Measurements from ENCODE around the gene CNGA1. TPM values are rescaled to one million over a fixed set of nuclear protein-coding genes. Genes with fewer than 3 reads are reported as not detected.
A peak's percentile ranks its signal among the peaks of the same experiment; 100 is the strongest.

Gene CNGA1
- total RNA-seq (not detected), polyA plus RNA-seq (not detected)

DNA sequence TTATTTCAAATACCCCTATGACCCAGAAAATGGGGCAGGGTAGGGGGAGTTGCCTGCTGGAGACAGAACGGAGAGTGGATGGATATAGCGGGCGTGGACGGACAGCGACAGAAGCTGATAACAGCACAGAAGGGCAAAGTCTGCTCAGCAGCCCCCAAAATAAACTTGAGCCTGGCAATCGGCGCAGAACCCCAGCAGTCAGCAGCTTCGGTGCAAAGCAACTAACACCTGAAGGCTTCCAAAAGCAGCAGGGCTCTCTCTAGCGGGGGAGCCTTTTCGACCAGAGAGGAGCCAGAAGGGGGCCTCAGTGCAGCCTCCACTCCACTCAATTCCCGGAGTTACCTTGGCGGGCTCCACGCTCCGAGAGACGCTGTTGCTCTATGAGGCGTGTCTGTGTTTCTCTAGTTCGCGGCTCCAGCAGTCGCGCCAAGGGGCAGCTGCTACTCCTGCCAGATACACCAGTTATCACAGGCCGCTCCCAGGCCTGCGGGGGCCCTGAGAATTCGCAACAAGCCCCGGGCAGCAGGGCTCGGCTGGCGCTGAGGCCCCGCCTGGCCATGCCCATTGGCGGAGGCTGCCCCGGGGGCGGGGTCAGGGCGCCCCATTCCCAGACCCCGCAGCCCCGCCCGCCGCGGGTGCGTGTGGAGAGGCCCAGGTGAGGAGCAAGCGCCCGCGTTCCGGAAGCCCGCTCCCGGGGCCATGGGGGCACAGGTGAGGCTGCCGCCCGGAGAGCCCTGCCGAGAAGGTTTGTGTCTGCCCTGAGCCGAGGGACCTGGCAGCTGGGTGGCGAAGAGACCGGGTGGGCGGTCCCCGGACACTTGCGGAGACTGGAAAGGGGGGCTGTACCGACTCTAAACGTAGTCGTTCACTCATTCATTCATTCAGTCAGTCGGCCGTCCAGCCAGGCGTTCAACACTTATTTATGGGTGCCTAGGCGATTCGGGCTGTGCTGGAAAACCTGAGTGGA lies at the start of gene CNGA1, which contains the start of gene NIPAL1:
Gene CNGA1 (minus strand): TSS at position 541 of the 967 bp plus-strand sequence. CDS start 63,992 bp downstream, outside the sequence.
Gene NIPAL1 (plus strand): TSS at position 632 of the 967 bp plus-strand sequence. CDS start 68 bp downstream, at position 700.
- no peak within 1 kb of the TSS for H3K27ac ChIP-seq (ENCODE audit: low read depth, low read length)
- H3K9me3 ChIP-seq (ENCODE audit: control insufficient read depth in 1 of 2, low read length in 2 of 2) = no peaks in the 10 kb centered on the region
- peak within 1 kb of the TSS in 4 of 7 donors; percentile 6 to 75 (median 40) for H3K27ac Mint-ChIP-seq
- DNase-seq = peak; percentile 63 to 71 (median 68)
- peaks cover 16% of the 10 kb centered on the region for H3K4me1 ChIP-seq (ENCODE audit: insufficient read depth, low read length)
- H3K36me3 Mint-ChIP-seq = no peaks in the 10 kb centered on the region
- intact Hi-C loops (cut with micrococcal nuclease) = loop anchor here (1.0 to 5.0 kb wide), 3 partner anchors 71 to 251 kb away; partner anchors contain the start of genes NFXL1 and TEC
- POLR2A ChIA-PET (ENCODE audit: partially characterized antibody) = no interaction called here
- H3K4me3 Mint-ChIP-seq = peak within 1 kb of the TSS; percentile 77 to 92 (median 87)
- CTCF ChIA-PET (ENCODE audit: partially characterized antibody) = interaction anchor here (1.0 to 1.7 kb wide), 2 partner anchors 16 to 18 kb away, joined by 3 to 7 read pairs; no protein-coding TSS in a partner anchor
- peak within 1 kb of the TSS; percentile 50 to 57 for H3K4me3 ChIP-seq (ENCODE audit: low read length in 2 of 2)
- H3K4me1 Mint-ChIP-seq = peaks cover 4 to 12% (median 9%) of the 10 kb centered on the region in 4 donors
- no peaks in the 10 kb centered on the region for H3K36me3 ChIP-seq (ENCODE audit: insufficient read depth, low read length)
- no peaks in the 10 kb centered on the region for H3K27me3 ChIP-seq (ENCODE audit: insufficient read depth, low read length)
- H3K27me3 Mint-ChIP-seq = peaks cover 8 to 16% of the 10 kb centered on the region in 2 donors
- peaks cover 0 to 2% (median 0%) of the 10 kb centered on the region in 8 donors for H3K9me3 Mint-ChIP-seq

DNA sequence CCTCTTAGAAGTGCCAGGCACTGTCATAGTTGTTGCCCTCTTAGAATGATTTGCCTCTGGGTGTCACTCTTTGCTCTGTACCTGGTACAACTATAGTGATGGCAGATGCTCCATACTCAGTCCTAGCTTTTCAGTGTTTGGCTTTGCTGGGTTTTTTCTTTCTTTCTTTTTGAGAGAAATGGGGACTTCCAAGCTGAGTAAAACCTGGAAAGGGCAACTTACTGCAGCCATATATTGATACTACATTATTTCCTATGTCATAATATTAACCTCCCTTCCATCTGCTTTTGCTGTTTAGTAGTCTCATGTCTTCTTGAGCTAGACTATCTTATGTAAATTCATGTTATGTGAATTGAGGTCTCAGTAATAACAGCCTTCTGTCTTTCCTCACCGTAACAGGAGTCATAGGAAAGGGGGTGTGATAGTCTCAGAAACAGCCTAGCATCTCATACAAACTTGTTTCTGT lies 49.1 kb upstream of the CNGA1 start:
- POLR2A ChIA-PET (ENCODE audit: partially characterized antibody) = no interaction called here
- Mint-ChIP-seq H3K27ac (peak overlapping the region in 1 of 7 donors; percentile 22), H3K9me3 (peaks cover 0 to 21% (median 11%) of the 10 kb centered on the region in 8 donors), H3K27me3 (no peaks in the 10 kb centered on the region), H3K4me3 (no peak overlapping the region), H3K4me1 (peaks cover 1 to 12% (median 3%) of the 10 kb centered on the region in 4 donors), H3K36me3 (peaks cover 43 to 77% of the 10 kb centered on the region in 2 donors)
- no peak overlapping the region for H3K4me3 ChIP-seq (ENCODE audit: low read length in 2 of 2)
- CTCF ChIA-PET (ENCODE audit: partially characterized antibody) = interaction anchor here (1.1 to 1.6 kb wide), 3 partner anchors 15 to 33 kb away, joined by 3 to 4 read pairs (median 4); no protein-coding TSS in a partner anchor
- no peak overlapping the region for H3K27ac ChIP-seq (ENCODE audit: low read depth, low read length)
- H3K9me3 ChIP-seq (ENCODE audit: control insufficient read depth in 1 of 2, low read length in 2 of 2) = no peaks in the 10 kb centered on the region
- intact Hi-C loops (cut with micrococcal nuclease) = loop anchor here (2.0 kb wide), 1 partner anchor 23 kb away; no protein-coding TSS in a partner anchor
- no peak for DNase-seq
- H3K4me1 ChIP-seq (ENCODE audit: insufficient read depth, low read length) = no peaks in the 10 kb centered on the region
- peaks cover 21% of the 10 kb centered on the region for H3K36me3 ChIP-seq (ENCODE audit: insufficient read depth, low read length)
- H3K27me3 ChIP-seq (ENCODE audit: insufficient read depth, low read length) = no peaks in the 10 kb centered on the region

GRCh38 chr4:48064349-48064748 lies 47.9 kb upstream of the CNGA1 start:
- no peak overlapping the region for H3K4me3 ChIP-seq (ENCODE audit: low read length in 2 of 2)
- peaks cover 2 to 25% (median 5%) of the 10 kb centered on the region in 4 donors for H3K4me1 Mint-ChIP-seq
- H3K4me3 Mint-ChIP-seq = no peak overlapping the region
- ChIA-PET CTCF (ENCODE audit: partially characterized antibody) (interaction anchor here (1.6 kb wide), 1 partner anchor 19 kb away, joined by 4 read pairs; no protein-coding TSS in a partner anchor), POLR2A (ENCODE audit: partially characterized antibody) (no interaction called here)
- H3K9me3 Mint-ChIP-seq = peaks cover 0 to 31% (median 17%) of the 10 kb centered on the region in 8 donors
- H3K36me3 Mint-ChIP-seq = peaks cover 34 to 69% of the 10 kb centered on the region in 2 donors
- no peak for DNase-seq
- H3K27me3 ChIP-seq (ENCODE audit: insufficient read depth, low read length) = no peaks in the 10 kb centered on the region
- intact Hi-C loops (cut with micrococcal nuclease) = loop anchor here (2.0 kb wide), 1 partner anchor 22 kb away; no protein-coding TSS in a partner anchor
- no peak overlapping the region for H3K27ac ChIP-seq (ENCODE audit: low read depth, low read length)
- H3K27me3 Mint-ChIP-seq = no peaks in the 10 kb centered on the region
- no peaks in the 10 kb centered on the region for H3K4me1 ChIP-seq (ENCODE audit: insufficient read depth, low read length)
- H3K27ac Mint-ChIP-seq = peak overlapping the region in 1 of 7 donors; percentile 23
- no peaks in the 10 kb centered on the region for H3K9me3 ChIP-seq (ENCODE audit: control insufficient read depth in 1 of 2, low read length in 2 of 2)
- peaks cover 16% of the 10 kb centered on the region for H3K36me3 ChIP-seq (ENCODE audit: insufficient read depth, low read length)

DNA sequence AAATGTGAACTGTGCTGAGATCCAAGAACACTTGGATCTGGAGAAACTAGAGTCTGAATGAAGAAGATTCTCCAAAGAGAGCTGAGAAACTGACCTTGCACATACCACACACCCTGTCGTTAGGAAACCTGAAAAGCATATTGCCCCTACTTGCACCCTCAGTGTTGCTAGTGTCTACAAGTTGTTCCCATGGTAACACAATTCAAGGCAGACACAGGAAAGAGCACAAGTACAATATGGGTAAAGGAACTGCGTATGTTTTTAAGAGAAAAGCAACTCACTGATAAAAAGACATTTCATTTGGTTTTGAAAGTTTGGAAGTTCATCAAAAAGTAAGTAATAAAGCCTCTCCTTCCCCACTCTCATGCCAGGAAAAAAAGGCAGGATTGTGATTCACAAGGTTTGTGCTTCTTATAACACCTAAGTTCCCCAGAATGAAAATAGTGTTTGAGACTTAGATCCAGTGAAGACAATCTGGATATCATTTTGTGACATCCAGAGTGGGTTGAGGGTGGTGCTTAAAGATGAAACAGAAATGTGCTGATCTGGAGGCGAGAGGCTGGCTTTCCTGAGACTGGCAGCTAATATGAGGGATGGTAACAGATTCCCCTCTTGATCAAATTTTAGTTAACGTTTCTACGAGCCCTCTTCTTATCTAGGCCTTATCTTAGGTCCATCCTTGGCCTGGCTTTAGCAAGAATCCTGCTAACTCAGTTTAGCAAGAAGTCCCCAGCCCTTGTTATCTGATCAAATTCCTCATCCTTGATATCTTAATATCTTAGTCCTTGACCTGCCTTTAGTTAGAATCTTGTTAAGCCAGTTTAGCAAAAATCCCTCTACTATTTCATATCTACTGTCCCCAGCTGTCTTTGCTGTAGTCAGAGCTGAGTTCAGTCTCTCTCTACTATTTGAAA lies 42.4 kb upstream of the CNGA1 start:
- Histone ChIP-seq H3K36me3 (ENCODE audit: insufficient read depth, low read length) (no peaks in the 10 kb centered on the region), H3K4me3 (ENCODE audit: low read length in 2 of 2) (no peak overlapping the region), H3K4me1 (ENCODE audit: insufficient read depth, low read length) (no peaks in the 10 kb centered on the region), H3K9me3 (ENCODE audit: control insufficient read depth in 1 of 2, low read length in 2 of 2) (no peaks in the 10 kb centered on the region), H3K27me3 (ENCODE audit: insufficient read depth, low read length) (no peaks in the 10 kb centered on the region), H3K27ac (ENCODE audit: low read depth, low read length) (no peak overlapping the region)
- peak in 3 of 5 donors; percentile 16 to 35 (median 33) for DNase-seq
- Mint-ChIP-seq H3K36me3 (peaks cover 5 to 20% of the 10 kb centered on the region in 2 donors), H3K4me1 (peaks cover 11 to 24% (median 13%) of the 10 kb centered on the region in 4 donors), H3K27me3 (no peaks in the 10 kb centered on the region), H3K4me3 (peak overlapping the region in 1 of 8 donors; percentile 0), H3K9me3 (peaks cover 0 to 34% (median 18%) of the 10 kb centered on the region in 8 donors), H3K27ac (peak overlapping the region in 4 of 7 donors; percentile 7 to 92 (median 66))
- intact Hi-C loops (cut with micrococcal nuclease) = no loop called here
- CTCF ChIA-PET (ENCODE audit: partially characterized antibody) = no interaction called here
- POLR2A ChIA-PET (ENCODE audit: partially characterized antibody) = no interaction called here

- Mint-ChIP-seq H3K27ac (no peak overlapping the region), H3K4me1 (peaks cover 16 to 31% (median 23%) of the 10 kb centered on the region in 4 donors), H3K4me3 (no peak overlapping the region), H3K27me3 (peaks cover under 1 to 3% of the 10 kb centered on the region in 2 donors), H3K9me3 (peaks cover 0 to 2% (median 0%) of the 10 kb centered on the region in 8 donors), H3K36me3 (no peaks in the 10 kb centered on the region)
- intact Hi-C loops (cut with micrococcal nuclease) = no loop called here
- Histone ChIP-seq H3K4me3 (ENCODE audit: low read length in 2 of 2) (no peak overlapping the region), H3K4me1 (ENCODE audit: insufficient read depth, low read length) (peaks cover 23% of the 10 kb centered on the region), H3K9me3 (ENCODE audit: control insufficient read depth in 1 of 2, low read length in 2 of 2) (no peaks in the 10 kb centered on the region), H3K27ac (ENCODE audit: low read depth, low read length) (no peak overlapping the region), H3K36me3 (ENCODE audit: insufficient read depth, low read length) (no peaks in the 10 kb centered on the region), H3K27me3 (ENCODE audit: insufficient read depth, low read length) (no peaks in the 10 kb centered on the region)
- ChIA-PET POLR2A (ENCODE audit: partially characterized antibody) (no interaction called here), CTCF (ENCODE audit: partially characterized antibody) (interaction anchor here (1.1 to 11.0 kb wide), 3 partner anchors 15 to 58 kb away, joined by 4 to 140 read pairs (median 5); no protein-coding TSS in a partner anchor)
- DNase-seq = no peak
These were observed 34.6 kb upstream of the CNGA1 start for GRCh38 chr4:48051078-48051477.

DNA sequence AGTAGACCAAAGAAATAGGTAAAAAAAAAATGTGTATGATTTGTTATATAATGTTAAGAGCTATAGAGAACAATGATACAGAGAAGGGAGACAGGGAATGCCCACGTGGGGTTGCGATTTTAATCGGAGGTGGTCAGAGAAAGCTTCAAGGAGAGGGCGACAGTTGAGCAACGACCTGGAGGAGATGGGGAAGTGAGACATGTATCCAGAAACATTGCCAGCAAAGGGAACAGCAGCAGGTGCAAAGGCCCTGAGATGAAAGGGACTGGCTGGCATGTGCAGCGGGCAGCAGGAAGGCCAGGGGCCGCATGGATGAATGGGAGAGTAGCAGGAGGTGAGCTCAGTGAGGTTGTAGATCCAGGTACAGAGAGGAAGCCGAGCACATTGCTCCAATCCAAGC lies 33.0 kb upstream of the CNGA1 start:
- peaks cover 3 to 5% of the 10 kb centered on the region in 2 donors for H3K27me3 Mint-ChIP-seq
- no peaks in the 10 kb centered on the region for H3K36me3 Mint-ChIP-seq
- H3K9me3 Mint-ChIP-seq = peaks cover 0 to 2% (median 0%) of the 10 kb centered on the region in 8 donors
- H3K4me3 Mint-ChIP-seq = no peak overlapping the region
- H3K27ac Mint-ChIP-seq = no peak overlapping the region
- Histone ChIP-seq H3K9me3 (ENCODE audit: control insufficient read depth in 1 of 2, low read length in 2 of 2) (no peaks in the 10 kb centered on the region), H3K4me3 (ENCODE audit: low read length in 2 of 2) (no peak overlapping the region), H3K27ac (ENCODE audit: low read depth, low read length) (no peak overlapping the region), H3K27me3 (ENCODE audit: insufficient read depth, low read length) (no peaks in the 10 kb centered on the region), H3K36me3 (ENCODE audit: insufficient read depth, low read length) (no peaks in the 10 kb centered on the region), H3K4me1 (ENCODE audit: insufficient read depth, low read length) (peaks cover 39% of the 10 kb centered on the region)
- POLR2A ChIA-PET (ENCODE audit: partially characterized antibody) = no interaction called here
- no peak for DNase-seq
- CTCF ChIA-PET (ENCODE audit: partially characterized antibody) = interaction anchor here (0.9 to 11.0 kb wide), 3 partner anchors 17 to 46 kb away, joined by 4 to 140 read pairs (median 5); no protein-coding TSS in a partner anchor
- intact Hi-C loops (cut with micrococcal nuclease) = no loop called here
- peaks cover 26 to 47% (median 34%) of the 10 kb centered on the region in 4 donors for H3K4me1 Mint-ChIP-seq

Measured in CD4-positive, alpha-beta memory T cell (primary cell).